CD4-positive, alpha-beta T cell treated with Interleukin-12 subunit alpha and Interleukin-12 subunit beta, for 1 hour (primary cell): ENCODE results near the gene NRARP.
A peak's percentile ranks its signal among the peaks of the same experiment; 100 is the strongest.

ENCODE experiments used
- DNase-seq: peaks from one replicate; pipeline ENCODE4 v3.0.0-alpha.2; 2020

The NRARP gene

DNA sequence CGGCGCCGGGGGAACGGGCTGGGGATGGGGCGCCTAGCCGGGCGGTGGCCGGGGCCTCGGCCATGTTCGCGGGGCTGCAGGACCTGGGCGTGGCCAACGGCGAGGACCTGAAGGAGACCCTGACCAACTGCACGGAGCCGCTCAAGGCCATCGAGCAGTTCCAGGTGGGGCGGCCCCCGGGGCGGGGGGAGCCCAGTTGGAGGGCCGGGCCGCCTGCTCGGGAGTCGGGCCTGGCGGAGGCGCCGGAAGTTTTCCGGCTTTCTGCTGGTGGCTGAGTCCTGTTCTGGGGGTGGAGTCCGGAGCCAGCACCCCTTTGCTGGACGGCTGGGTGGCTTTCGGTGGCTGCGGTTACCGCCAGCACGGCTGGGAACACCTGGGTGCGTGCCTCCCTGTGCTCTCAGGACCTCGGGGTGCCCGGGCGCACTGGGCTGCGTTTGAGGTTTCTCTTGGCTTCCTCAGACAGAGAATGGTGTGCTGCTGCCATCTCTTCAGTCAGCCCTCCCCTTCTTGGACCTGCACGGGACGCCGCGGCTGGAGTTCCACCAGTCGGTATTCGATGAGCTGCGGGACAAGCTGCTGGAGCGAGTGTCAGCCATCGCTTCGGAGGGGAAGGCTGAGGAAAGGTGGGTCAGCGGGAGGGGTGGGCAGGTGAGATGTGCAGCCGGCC lies 46.5 kb downstream of the NRARP start:
- no peak for DNase-seq

GRCh38 chr9:137254624-137255447 lies 47.2 kb downstream of the NRARP start, which contains the start of gene NELFB:
Gene NELFB, plus strand, starts transcription at chr9:137255327.
- peak; percentile 96 for DNase-seq

DNA sequence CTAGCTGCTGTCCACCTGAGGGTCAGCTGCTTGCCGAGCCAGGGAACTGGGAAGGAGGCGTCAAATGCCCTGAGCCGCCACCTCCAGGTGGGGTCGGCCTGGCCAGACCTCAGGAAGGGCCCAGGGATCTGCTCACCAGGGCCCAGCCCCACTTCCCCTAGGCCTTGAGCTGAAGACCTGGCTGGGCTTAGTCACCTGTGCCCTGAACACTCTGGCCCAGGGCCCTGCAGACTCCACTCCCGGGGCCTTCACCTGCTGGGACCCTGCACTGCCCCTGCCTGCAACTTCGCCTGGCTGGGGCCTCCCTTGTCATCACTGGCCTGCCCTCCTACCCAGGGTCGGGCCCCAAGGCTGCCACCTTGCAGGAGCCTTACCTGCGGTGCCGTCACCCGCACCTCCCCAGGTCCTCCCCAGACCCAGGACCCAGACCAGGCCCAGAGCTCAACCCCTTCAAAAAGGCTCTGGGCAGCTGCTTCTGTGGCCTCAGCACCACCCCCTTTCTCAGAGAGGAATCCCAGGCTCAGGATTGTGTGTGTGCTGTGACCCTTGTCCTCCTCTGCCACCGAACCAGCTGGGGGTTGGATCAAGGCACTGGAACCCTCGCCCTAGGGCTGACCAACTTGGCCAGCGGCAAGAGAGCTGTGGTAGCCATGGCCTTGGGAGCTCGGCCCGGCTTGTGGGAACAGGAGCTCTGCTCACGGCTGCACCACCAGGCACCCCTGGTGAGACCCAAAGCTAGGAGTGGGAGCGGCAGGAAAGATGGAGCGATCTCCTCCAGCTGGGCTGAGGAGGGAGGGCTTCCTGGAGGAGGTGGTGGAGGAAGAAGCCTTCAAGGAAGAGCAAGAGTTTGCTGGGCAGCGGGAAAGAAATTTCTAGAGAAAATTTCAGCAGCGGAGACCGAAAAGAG lies 48.1 kb downstream of the NRARP start:
- no peak for DNase-seq

DNA sequence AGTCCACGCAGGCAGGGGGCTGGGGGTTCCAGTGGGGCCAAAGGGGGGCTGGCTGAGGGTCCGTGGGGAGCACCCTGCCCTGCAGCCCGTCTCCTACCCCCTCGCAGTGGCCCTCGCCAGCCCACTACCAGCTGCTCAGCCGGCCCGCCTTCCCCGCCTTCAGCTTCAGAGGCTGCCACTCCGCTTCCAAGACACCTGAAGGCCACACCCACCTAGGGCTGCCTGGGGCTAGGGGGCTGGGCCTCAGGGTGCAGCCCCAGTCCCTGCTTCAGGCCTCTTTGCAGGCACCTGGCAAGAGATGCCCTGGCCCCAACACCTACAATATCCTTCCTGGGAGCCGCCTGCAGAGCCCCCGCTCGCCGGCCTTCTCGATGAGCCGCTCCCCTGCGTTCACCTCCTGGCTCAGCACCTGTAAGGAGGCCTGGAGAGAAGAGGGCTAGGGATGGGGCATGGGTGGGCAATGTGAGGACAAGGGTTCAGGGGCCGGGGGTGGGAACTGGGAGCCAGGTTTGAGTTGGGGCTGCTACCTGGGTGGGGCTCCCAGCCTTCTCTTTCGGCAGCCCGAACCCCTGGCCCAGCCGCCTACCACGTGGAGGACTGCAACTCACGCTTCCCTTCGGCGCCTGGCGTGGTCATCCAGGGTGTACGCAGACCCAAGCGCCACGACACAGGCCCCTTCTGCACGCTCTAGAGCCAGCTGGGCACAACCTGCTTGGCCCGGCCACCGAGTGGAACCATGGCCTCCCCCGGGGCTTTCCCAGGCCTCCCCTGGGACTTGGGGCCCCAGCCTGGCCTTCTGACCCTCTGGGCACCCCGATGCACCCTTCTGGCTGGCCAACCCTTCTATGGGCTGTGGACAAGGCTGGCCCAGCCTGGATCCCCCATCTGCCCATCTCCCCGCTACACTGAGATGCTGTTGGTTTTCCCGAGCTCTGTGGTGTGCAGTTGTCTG lies 49.2 kb downstream of the NRARP start:
- DNase-seq: no peak

DNA sequence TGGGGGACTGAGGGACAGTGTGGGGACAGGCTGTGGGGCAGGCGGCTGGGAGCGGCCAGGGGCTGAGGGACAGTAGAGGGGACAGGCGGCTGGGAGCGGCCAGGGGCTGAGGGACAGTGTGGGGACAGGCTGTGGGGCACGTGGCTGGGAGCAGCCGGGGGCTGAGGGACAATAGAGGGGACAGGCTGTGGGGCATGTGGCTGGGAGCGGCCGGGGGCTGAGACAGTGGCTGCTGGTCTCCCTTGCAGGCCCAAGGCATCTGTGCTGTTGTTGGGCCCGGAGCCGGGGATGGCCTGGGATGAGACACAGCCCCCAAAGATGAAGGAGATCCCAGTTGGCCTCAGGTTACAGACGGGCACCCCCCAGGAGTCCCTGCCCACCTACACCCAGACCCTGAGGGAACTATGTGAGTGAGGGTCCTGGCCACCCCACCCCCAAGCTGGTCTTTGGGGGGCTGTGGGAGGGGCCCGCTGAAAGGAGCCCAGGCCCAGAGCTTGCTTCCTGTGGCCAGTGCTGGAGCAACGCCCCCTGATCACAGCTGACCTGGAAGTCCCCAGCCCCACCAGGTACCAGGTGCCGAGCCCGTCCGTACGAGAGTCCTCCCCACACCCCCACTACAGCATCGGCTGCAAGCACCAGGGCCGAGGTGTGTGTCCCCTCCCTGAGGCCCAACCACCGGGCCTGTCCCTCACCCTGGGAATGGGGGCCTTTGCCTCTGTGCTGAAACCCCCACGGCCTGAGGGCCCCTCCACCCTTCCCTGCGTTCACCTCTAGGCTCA lies 50.4 kb downstream of the NRARP start:
- DNase-seq: no peak

DNA sequence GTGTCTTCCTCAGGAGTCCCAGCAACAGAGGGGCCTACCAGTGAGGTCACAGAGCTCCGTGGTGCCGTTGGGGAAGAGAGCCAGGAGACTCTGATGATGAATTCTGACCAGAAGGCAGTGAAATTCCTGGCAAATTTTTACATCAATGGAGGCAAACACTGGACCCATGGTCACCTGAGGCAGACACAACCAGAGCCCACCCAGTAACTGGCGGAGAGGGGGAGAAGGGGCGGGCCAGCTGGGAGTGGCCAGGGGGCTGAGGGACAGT lies 50.9 kb downstream of the NRARP start, which contains the start of gene STPG3:
Gene STPG3 (plus strand): TSS at position 93 of the 268 bp plus-strand sequence. CDS start 1 bp downstream, at position 94.
- DNase-seq: no peak

DNA sequence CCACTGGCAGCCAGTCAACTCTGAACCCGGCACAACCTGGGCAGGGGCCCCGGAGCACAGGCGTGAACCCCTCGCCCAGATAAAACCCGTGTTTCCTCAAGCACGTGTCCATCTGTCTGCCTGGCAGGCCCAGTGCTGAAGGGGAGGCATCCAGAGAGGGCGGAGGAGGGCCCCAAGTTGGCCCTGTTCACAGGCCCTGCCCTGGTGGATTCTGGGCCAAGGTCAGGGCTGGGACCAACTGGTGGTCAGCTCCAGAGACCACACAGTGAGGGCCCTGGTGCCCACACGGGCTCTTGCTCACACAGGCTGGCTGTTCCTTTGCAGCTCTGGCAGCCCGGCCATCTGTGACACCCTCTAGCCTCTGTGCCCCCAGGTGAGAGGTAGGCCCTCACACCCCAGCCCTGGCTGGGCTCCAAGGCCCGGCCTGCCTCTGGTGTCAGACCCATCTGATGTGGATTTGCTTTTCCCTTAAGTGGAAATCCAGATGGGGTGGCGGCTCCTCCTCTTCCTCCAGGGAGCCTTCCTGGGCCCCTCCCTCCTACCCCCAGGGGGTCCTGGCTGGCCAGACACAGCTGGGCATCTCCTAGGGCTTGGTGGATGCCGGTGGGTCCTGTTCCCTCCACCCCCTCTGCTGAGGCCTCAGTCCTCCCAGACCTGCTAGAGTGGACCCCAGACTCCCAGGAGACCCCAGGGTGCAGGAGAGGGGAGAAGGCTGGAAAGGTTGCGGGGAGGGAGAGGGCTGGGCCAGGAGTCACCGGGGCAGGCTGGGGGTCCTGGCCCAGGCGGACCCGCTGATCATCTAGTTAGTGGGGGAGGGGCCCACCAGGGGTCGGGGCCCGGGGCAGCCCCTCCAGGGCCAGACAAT lies 51.5 kb downstream of the NRARP start:
- no peak for DNase-seq
